ENCODE results near the gene MPPE1.

MPPE1 gene

DNA sequence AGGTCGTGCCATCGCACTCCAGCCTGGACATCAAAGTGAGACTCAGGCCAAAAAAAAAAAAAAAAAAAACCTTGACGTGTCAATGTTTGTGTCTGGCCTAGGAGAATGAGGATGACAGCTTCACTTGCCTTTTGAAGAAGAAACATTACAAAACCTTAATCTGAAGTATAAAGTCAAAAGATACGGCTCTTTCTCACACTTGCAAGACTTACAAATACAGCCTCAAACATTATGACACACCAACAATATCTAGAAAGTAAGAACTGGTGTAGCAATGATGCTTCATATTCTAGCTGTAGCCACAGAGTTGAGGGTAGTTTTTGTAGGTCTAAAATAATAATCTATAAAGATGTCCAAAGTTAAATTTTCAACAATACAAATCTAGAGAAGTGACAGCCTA lies 25.5 kb downstream of the MPPE1 start:
- Histone ChIP-seq H3K36me3 (peaks cover 5 to 49% (median 21%) of the 10 kb centered on the region in 11 experiments; a peak in 18 of 22 replicates), H3K4me2 (peak overlapping the region; percentile 53 to 88 (median 76))

DNA sequence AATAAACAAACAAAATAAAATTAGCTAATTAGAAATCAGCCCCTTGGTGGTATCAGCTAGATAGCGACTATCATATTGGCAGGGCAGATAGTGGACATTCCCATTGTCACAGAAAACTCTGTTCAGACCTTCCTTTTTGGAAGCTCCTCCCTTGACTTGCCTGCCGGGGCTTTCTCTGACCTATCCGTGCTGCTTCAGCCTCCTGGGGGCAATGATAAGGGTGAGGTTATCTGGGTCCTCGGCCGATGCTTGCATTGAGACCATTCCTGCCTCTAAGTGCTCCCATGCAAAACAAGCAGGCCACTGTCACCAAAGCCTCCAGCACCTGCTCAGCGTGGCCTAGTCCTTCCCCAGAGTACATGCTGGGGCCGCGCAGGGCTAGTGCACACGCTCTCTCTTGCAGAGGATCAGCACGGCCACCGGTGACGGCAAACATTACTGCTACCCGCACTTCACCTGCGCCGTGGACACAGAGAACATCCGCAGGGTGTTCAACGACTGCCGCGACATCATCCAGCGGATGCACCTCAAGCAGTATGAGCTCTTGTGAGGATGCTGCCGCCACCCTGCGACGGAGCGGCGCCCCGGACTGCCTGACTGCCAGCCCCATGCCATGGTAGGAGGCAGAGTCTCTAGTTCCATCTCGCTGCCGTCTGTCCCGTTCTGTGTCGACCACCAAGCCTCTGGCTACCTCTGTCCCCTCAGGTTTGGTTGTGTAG lies 27.4 kb downstream of the MPPE1 start:
- Histone ChIP-seq H3K27ac (peak overlapping the region in 8 of 11 experiments; percentile 15 to 93 (median 86); a peak in 12 of 22 replicates), H3K4me3 (no peak overlapping the region), H3K9ac (0 out of 22 replicates have a peak overlapping the region, but pooled peaks of 2 of the 11 experiments have one; percentile 15 to 50), H3K4me2 (peak overlapping the region; percentile 51 to 88 (median 76)), H4K20me1 (no peaks in the 10 kb centered on the region), H3K9me3 (replicated peaks in 1 of 11) (no peaks in the 10 kb centered on the region), H3K36me3 (peaks cover 0 to 32% (median 7%) of the 10 kb centered on the region in 11 experiments; a peak in 9 of 22 replicates), H3K27me3 (no peaks in the 10 kb centered on the region), H3K4me1 (peaks cover 42 to 53% (median 49%) of the 10 kb centered on the region in 10 experiments)
- TF ChIP-seq Cebpa-rat (IDR thresholded peaks at IDR 0.05), result no peak

More for the DNA sequence above, 25.5 kb downstream of the MPPE1 start:
- no peak for TF ChIP-seq Cebpa-rat (IDR thresholded peaks at IDR 0.05)
- Histone ChIP-seq H3K27me3 (no peaks in the 10 kb centered on the region), H3K4me3 (0 out of 20 replicates have a peak overlapping the region, but pooled peaks of 1 of the 10 experiments have one; percentile 18), H3K4me1 (peaks cover 42 to 70% (median 52%) of the 10 kb centered on the region in 10 experiments), H4K20me1 (no peaks in the 10 kb centered on the region), H3K9me3 (replicated peaks in 1 of 11) (no peaks in the 10 kb centered on the region), H3K9ac (peak overlapping the region in 8 of 11 experiments; percentile 12 to 75 (median 63); a peak in 12 of 22 replicates), H3K27ac (peak overlapping the region; percentile 21 to 93 (median 83); a peak in 21 of 22 replicates)

DNA sequence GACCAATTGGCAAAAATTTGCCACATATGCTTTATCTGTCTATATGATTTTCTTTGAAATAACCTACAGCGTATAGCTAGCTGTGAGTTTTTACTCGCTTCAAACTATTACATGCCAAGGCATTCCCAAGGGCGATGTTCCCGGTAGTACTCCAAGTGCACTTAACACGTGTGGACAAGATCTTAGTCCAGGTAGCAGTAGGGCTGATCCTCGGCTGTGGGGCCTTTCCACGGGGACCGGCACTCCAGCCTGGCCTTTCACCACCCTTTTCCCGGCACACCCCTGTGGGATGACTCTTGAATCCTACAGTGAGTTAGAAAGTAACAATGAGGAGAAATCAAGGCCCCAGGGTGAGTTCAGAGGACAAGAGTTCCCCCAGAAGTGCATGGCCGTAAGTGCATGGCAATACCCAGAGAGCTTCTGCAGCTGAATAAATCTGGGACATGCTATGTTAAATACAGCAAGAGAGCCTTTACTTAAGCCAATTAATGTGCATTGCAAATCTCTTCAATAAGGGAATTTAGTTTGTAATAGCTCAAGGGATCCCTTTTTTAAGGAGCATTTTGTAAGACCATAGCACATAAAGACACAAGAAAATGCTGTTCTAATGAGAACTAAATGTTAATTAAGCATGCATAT lies 30.5 kb downstream of the MPPE1 start:
- peaks cover 20 to 28% (median 22%) of the 10 kb centered on the region in 10 experiments for H3K4me1 ChIP-seq
- no peak overlapping the region for H3K4me2 ChIP-seq
- no peak overlapping the region for H3K27ac ChIP-seq
- no peak overlapping the region for H3K4me3 ChIP-seq
- H4K20me1 ChIP-seq, result no peaks in the 10 kb centered on the region
- H3K27me3 ChIP-seq, result no peaks in the 10 kb centered on the region
- peaks cover 0 to 5% (median 0%) of the 10 kb centered on the region in 11 experiments; a peak in 1 of 22 replicates for H3K9me3 ChIP-seq (replicated peaks in 1 of 11)
- peaks cover 0 to 15% (median 0%) of the 10 kb centered on the region in 11 experiments; a peak in 3 of 22 replicates for H3K36me3 ChIP-seq
- H3K9ac ChIP-seq, result no peak overlapping the region
- TF ChIP-seq Cebpa-rat (IDR thresholded peaks at IDR 0.05), result no peak

GRCh38 chr18:11874676-11875075 lies 33.4 kb downstream of the MPPE1 start:
- TF ChIP-seq Cebpa-rat (IDR thresholded peaks at IDR 0.05), result no peak
- Histone ChIP-seq H3K4me2 (no peak overlapping the region), H3K36me3 (no peaks in the 10 kb centered on the region), H3K27ac (no peak overlapping the region), H3K27me3 (no peaks in the 10 kb centered on the region), H4K20me1 (no peaks in the 10 kb centered on the region), H3K9ac (no peak overlapping the region), H3K4me1 (peaks cover 0 to 5% (median 0%) of the 10 kb centered on the region in 10 experiments; a peak in 4 of 20 replicates), H3K9me3 (replicated peaks in 1 of 11) (peaks cover 0 to 5% (median 0%) of the 10 kb centered on the region in 11 experiments; a peak in 1 of 22 replicates), H3K4me3 (no peak overlapping the region)

DNA sequence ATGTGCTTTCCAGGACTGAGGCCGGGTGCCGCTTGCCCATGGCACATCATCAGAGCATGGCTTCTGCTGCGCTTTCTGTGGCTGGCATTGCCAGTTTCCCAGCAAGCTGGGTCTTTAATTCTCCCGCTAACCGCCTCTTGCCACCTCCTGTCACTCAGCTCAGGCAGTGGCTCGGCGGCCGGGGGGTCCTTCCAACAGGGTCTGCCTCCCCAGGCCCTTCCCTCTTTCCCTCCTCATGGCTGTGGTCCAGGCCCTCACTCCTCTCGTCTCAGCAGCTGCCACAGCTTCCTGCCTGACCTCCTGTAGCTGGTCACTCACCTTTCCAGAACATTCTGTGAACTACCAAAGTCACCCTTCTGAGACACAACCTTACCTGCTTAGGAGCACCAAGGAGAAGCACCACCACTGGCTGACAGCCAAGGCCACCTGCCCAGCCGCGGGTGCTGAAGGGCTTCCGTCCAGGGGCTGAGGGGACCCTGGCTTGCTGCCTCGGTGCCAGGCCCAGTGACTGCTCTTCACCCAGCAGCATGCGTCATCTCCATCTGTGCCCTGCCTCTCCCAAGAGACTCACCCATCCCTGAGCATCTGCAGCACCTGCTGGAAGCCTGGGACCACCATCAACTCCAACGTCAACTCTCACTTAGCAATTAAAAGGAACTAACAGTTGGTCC lies 34.3 kb downstream of the MPPE1 start:
- no peak for TF ChIP-seq Cebpa-rat (IDR thresholded peaks at IDR 0.05)
- Histone ChIP-seq H3K4me3 (no peak overlapping the region), H3K36me3 (no peaks in the 10 kb centered on the region), H3K27ac (peak overlapping the region in 2 of 11 experiments; percentile 12 to 13; a peak in 1 of 22 replicates), H3K9ac (no peak overlapping the region), H3K27me3 (no peaks in the 10 kb centered on the region), H3K9me3 (replicated peaks in 1 of 11) (peaks cover 0 to 5% (median 0%) of the 10 kb centered on the region in 11 experiments; a peak in 1 of 22 replicates), H3K4me2 (no peak overlapping the region; a peak in 1 of 22 replicates), H4K20me1 (no peaks in the 10 kb centered on the region), H3K4me1 (peaks cover 0 to 5% (median 0%) of the 10 kb centered on the region in 10 experiments; a peak in 4 of 20 replicates)

DNA sequence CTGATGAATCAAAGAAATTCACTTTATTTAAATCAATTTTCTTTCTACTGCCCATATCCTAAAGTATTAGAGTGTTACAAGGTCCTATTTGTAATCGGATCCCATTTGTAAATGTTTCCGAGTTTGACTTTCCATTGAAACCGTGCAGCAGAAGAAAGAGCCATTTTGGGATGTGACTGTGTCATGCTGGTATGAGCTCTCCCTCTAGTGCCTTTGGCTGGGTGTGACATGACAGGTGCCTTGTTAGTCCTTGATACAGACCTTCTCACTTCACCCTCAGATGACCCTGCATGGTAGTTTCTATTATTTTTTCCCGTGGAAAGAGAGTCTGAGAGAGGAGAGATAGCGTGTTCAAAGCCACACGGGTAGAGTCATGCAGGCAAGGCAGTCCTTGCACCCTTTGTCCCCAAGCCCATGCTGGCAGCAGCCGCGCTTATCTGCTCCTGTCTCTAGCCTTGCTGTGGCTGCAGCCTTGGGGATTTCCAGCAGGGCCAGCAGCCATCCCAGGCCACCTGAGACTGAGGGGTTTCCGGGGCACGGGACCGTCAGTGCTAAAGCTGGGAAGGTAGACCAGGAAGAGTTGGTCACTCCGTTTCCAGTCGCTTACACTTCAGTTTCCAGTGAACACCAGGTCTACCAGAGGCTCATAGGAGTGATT lies 35.5 kb downstream of the MPPE1 start:
- Histone ChIP-seq H3K9me3 (replicated peaks in 1 of 11) (peaks cover 0 to 5% (median 0%) of the 10 kb centered on the region in 11 experiments; a peak in 1 of 22 replicates), H3K4me3 (no peak overlapping the region)

DNA sequence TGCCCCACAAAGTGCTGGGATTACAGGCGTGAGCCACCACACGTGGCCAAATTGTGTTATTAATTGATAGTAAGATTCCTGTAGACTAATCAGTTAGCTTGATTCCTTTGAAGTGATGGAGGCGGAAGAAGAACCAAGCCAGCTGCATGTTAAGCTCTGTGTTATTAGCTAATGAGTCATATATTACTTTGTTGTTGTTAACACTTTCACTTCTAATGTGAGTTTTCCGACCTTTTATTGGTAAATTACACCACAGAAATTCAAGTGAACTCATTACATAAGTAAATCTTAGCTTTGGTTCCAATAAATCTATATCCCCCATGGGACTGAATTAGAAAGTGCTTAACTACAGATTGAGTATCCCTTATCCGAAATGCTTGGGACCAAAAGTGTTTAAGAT lies 36.6 kb downstream of the MPPE1 start:
- Histone ChIP-seq H4K20me1 (no peaks in the 10 kb centered on the region), H3K4me1 (peaks cover 0 to 5% (median 0%) of the 10 kb centered on the region in 10 experiments; a peak in 4 of 20 replicates)
- TF ChIP-seq Cebpa-rat (IDR thresholded peaks at IDR 0.05), result no peak

More for the DNA sequence above, 35.5 kb downstream of the MPPE1 start:
- Histone ChIP-seq H3K4me2 (no peak overlapping the region), H3K9ac (no peak overlapping the region), H3K27ac (no peak overlapping the region), H3K36me3 (no peaks in the 10 kb centered on the region), H4K20me1 (no peaks in the 10 kb centered on the region), H3K4me1 (peaks cover 0 to 5% (median 0%) of the 10 kb centered on the region in 10 experiments; a peak in 4 of 20 replicates), H3K27me3 (no peaks in the 10 kb centered on the region)
- no peak for TF ChIP-seq Cebpa-rat (IDR thresholded peaks at IDR 0.05)

DNA sequence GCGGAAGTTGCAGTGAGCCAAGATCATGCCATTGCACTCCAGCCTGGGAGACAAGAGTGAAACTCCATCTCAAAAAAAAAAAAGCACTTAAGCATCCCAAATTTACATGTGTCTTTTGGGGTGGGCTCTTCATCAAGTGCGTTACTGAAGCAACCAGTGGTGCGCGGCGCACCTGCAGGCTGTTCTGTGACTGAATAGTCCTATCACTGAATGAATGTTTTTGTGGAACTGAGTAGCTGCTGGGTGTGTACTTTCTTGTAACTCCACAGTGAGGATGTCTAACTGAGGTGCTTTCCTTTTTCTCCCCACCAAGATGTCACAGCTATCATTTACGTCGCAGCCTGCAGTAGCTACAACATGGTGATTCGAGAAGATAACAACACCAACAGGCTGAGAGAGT lies 39.9 kb downstream of the MPPE1 start:
- TF ChIP-seq Cebpa-rat (IDR thresholded peaks at IDR 0.05), result no peak
- Histone ChIP-seq H3K4me3 (no peak overlapping the region), H4K20me1 (no peaks in the 10 kb centered on the region), H3K36me3 (no peaks in the 10 kb centered on the region), H3K4me1 (peaks cover 0 to 16% (median 11%) of the 10 kb centered on the region in 10 experiments; a peak in 13 of 20 replicates), H3K9me3 (replicated peaks in 1 of 11) (no peaks in the 10 kb centered on the region), H3K27ac (no peak overlapping the region), H3K4me2 (no peak overlapping the region), H3K27me3 (no peaks in the 10 kb centered on the region), H3K9ac (no peak overlapping the region)

More for the DNA sequence above, 36.6 kb downstream of the MPPE1 start:
- H3K4me2 ChIP-seq, result no peak overlapping the region
- H3K36me3 ChIP-seq, result no peaks in the 10 kb centered on the region
- H3K27ac ChIP-seq, result no peak overlapping the region
- no peak overlapping the region for H3K4me3 ChIP-seq
- H3K9me3 ChIP-seq (replicated peaks in 1 of 11), result peaks cover 0 to 5% (median 0%) of the 10 kb centered on the region in 11 experiments; a peak in 1 of 22 replicates
- H3K27me3 ChIP-seq, result no peaks in the 10 kb centered on the region
- no peak overlapping the region for H3K9ac ChIP-seq
